SH-SY5Y (cell line): ENCODE results near the gene ST6GALNAC2.

Experiments used
- GATA2 ChIP-seq: IDR thresholded peaks from 2 replicates; pipeline ENCODE4 v1.6.1; 2011; ENCODE audit warnings: mild to moderate bottlenecking, low read depth, low read length
- GATA3 ChIP-seq: IDR thresholded peaks from 2 replicates; pipeline ENCODE4 v1.6.1; 2011; ENCODE audit warnings: low read depth, mild to moderate bottlenecking, low read length, moderate library complexity

GRCh38 chr17:76570457-76570856 is 15.2 kb downstream of the ST6GALNAC2 start:
- no peak for TF ChIP-seq GATA2
- TF ChIP-seq GATA3, result no peak
